Measurements from ENCODE around the gene GLT6D1. TPM values are rescaled to one million over a fixed set of nuclear protein-coding genes. Genes with fewer than 3 reads are reported as not detected.

Gene GLT6D1
- total RNA-seq, 4 donors from 2014 or later, result not detected

DNA sequence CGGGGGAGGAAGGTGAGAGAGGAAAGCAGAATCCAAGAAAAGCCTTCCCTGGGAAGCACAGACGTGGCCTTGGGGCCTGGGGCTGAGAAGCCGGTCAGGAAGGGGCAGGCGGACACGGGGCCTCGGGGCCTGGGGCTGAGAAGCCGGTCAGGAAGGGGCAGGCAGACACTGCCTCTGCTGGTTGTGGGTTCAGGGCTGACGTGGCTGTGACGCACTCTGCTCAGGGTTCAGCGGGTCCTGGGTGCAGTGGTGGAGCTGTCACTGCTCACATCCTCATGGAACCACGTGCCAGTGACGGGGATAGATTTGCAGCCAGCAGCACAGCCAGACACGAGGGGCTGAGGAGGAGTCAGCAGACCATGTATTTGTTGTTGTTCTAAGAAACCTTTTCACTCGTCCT is 65.0 kb downstream of the GLT6D1 start:
- DNase-seq (ENCODE audit: low spot score in 2 of 2), result no peak
- TF ChIP-seq, protein P1, sequence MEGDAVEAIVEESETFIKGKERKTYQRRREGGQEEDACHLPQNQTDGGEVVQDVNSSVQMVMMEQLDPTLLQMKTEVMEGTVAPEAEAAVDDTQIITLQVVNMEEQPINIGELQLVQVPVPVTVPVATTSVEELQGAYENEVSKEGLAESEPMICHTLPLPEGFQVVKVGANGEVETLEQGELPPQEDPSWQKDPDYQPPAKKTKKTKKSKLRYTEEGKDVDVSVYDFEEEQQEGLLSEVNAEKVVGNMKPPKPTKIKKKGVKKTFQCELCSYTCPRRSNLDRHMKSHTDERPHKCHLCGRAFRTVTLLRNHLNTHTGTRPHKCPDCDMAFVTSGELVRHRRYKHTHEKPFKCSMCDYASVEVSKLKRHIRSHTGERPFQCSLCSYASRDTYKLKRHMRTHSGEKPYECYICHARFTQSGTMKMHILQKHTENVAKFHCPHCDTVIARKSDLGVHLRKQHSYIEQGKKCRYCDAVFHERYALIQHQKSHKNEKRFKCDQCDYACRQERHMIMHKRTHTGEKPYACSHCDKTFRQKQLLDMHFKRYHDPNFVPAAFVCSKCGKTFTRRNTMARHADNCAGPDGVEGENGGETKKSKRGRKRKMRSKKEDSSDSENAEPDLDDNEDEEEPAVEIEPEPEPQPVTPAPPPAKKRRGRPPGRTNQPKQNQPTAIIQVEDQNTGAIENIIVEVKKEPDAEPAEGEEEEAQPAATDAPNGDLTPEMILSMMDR (IDR thresholded peaks at IDR 0.05), result no peak
- TF ChIP-seq POLR2A (IDR thresholded peaks at IDR 0.05), result no peak
- TF ChIP-seq EP300 (IDR thresholded peaks at IDR 0.05), result no peak
- H3K36me3 ChIP-seq, result no peaks in the 10 kb centered on the region
- 72 to 77% methylated on average over 14 of the region's 14 CpGs for WGBS, 2 donors
- peaks cover 0 to 2% (median 0%) of the 10 kb centered on the region in 4 donors for H3K9me3 ChIP-seq
- no peaks in the 10 kb centered on the region for H3K27me3 ChIP-seq
- no peak overlapping the region for H3K27ac ChIP-seq
- H3K4me3 ChIP-seq, result no peak overlapping the region
- H3K4me1 ChIP-seq, result no peaks in the 10 kb centered on the region

Other genes with a start within 250 kb of the GLT6D1 start
- gene PPP1R26, start 159.8 kb downstream of the GLT6D1 start, total RNA-seq, result 10 to 100 TPM; 10.5 to 14.7 (median 11.8) TPM
- 10 to 100 TPM; 24.9 to 29.2 (median 26.3) TPM for gene MRPS2, start 138.9 kb downstream of the GLT6D1 start, total RNA-seq
- gene LCN1, start 118.1 kb downstream of the GLT6D1 start, total RNA-seq, result not detected
- gene OBP2A, start 93.4 kb downstream of the GLT6D1 start, total RNA-seq, result not detected
- not detected for gene PAEP, start 77.8 kb downstream of the GLT6D1 start, total RNA-seq
- gene LCN9, start 23.8 kb upstream of the GLT6D1 start, total RNA-seq, result not detected
- not detected for gene SOHLH1, start 59.9 kb upstream of the GLT6D1 start, total RNA-seq
- gene KCNT1, start 62.6 kb upstream of the GLT6D1 start, total RNA-seq, result under 1 TPM in 2 of 4 donors, not detected in 2; under 0.01 to 0.39 TPM